Measurements from ENCODE around the gene RSRP1. TPM values are rescaled to one million over a fixed set of nuclear protein-coding genes. Genes with fewer than 3 reads are reported as not detected.

The RSRP1 gene
- total and polyA plus RNA-seq, 2 of the 8 experiments (the other 6 are each of a cell fraction or from before 2014, with no cell fraction given) = 32.9 to 59.4 TPM

DNA sequence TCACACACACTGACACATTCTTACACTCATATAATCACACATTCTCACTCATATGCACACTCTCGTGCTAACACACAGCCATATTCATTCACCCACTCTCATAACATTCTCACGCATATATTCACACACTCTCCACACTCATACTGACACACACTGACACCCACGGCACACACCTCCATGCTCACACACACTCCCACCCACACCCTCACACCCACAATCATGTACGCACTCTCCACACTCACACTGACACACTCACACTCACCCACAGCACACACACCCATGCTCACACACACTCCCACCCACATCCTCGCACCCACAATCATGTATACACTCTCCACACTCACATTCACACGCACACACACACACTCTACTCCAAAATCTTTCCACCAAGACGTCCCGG lies 53.2 kb downstream of the RSRP1 start:
- FAIRE-seq = no peak
- POLR2A ChIA-PET (ENCODE audit: partially characterized antibody) = no interaction called here
- WGBS, 2 experiments (ENCODE audit: extremely low coverage in 1 of 2, insufficient coverage in 1 of 2, insufficient read length in 1 of 2, insufficient replicate concordance in 2 of 2, low coverage in 1 of 2, low lambda C conversion rate in 2 of 2, missing lambda C conversion rate in 1 of 2) = 90 to 100% methylated on average over 6 to 8 of the region's 8 CpGs
- TF ChIP-seq GTF2F1 (IDR thresholded peaks at IDR 0.05; ENCODE audit: borderline replicate concordance, low read depth, low read length) (no peak), KDM4A (IDR thresholded peaks at IDR 0.05; ENCODE audit: low read depth, low read length, severe bottlenecking) (no peak), SUZ12 (IDR thresholded peaks at IDR 0.05; ENCODE audit: low read length) (no peak), BCL11A (IDR thresholded peaks at IDR 0.05; ENCODE audit: low read depth in 2 of 2, low read length in 2 of 2) (no peak), RAD21 (IDR thresholded peaks at IDR 0.05 in 1 of 2, conservative IDR thresholded peaks at IDR 0.05 in 1 of 2; ENCODE audit: low read depth in 2 of 2, low read length in 2 of 2) (no peak), SIN3A (conservative IDR thresholded peaks at IDR 0.05 in 1 of 2, IDR thresholded peaks at IDR 0.05 in 1 of 2; ENCODE audit: low read depth in 1 of 2, low read length in 2 of 2) (no peak), EGR1 (IDR thresholded peaks at IDR 0.05; ENCODE audit: borderline replicate concordance, low read depth, low read length) (no peak), SAP30 (IDR thresholded peaks at IDR 0.05; ENCODE audit: insufficient read depth, insufficient replicate concordance, low read length) (no peak), CBX8 (IDR thresholded peaks at IDR 0.05; ENCODE audit: borderline replicate concordance, low read depth, low read length) (no peak), ASH2L (IDR thresholded peaks at IDR 0.05; ENCODE audit: low read length) (no peak), MAFK (IDR thresholded peaks at IDR 0.05; ENCODE audit: low read depth, low read length) (no peak), RFX5 (IDR thresholded peaks at IDR 0.05; ENCODE audit: borderline replicate concordance, low read depth, low read length) (no peak), TAF7 (optimal IDR thresholded peaks at IDR 0.05; ENCODE audit: borderline replicate concordance, low read depth, low read length) (no peak)

More for the DNA sequence above, 53.2 kb downstream of the RSRP1 start:
- Histone ChIP-seq H3K18ac (ENCODE audit: extremely low read depth, low read length) (no peak overlapping the region; the same call in 1 of the 2 replicates), H2AFZ (ENCODE audit: low read length) (no peak overlapping the region), H2BK5ac (ENCODE audit: low read depth, low read length) (peak overlapping the region; percentile 71; the same call in 1 of the 2 replicates), H3K14ac (ENCODE audit: insufficient read length) (no peak overlapping the region), H2BK15ac (ENCODE audit: low read length) (peak overlapping the region; percentile 92; the same call in 1 of the 2 replicates), H4K91ac (replicated peaks; ENCODE audit: insufficient read length, low read length) (peak overlapping the region; percentile 93), H4K8ac (ENCODE audit: extremely low read depth, insufficient read depth, low read length) (no peak overlapping the region), H3K4ac (replicated peaks; ENCODE audit: insufficient read length, low read depth, low read length) (no peak overlapping the region), H3K4me2 (ENCODE audit: insufficient read depth in 1 of 2, low read depth in 2 of 2, low read length in 2 of 2) (no peak overlapping the region; a peak in 1 of 4 replicates), H2AK5ac (ENCODE audit: low read depth, low read length) (peak overlapping the region; percentile 96; the same call in 1 of the 2 replicates), H3K9me3 (ENCODE audit: insufficient read depth in 2 of 2, low read depth in 1 of 2, low read length in 1 of 2) (no peaks in the 10 kb centered on the region), H3K27me3 (replicated peaks in 1 of 4; ENCODE audit: control insufficient read depth in 3 of 4, extremely low read depth in 1 of 4, insufficient read depth in 3 of 4, low read length in 3 of 4) (no peaks in the 10 kb centered on the region), H3K36me3 (ENCODE audit: control insufficient read depth in 2 of 4, insufficient read depth in 4 of 4, low read length in 3 of 4) (no peaks in the 10 kb centered on the region), H4K5ac (ENCODE audit: insufficient read length, low read depth, low read length) (no peak overlapping the region), H2BK120ac (replicated peaks; ENCODE audit: low read depth, low read length) (no peak overlapping the region), H4K20me1 (replicated peaks in 1 of 2; ENCODE audit: control insufficient read depth in 1 of 2, insufficient read depth in 2 of 2, low read length in 2 of 2) (peaks cover 0 to 4% of the 10 kb centered on the region in 2 experiments), H3K27ac (ENCODE audit: low read depth, low read length) (no peak overlapping the region), H2BK12ac (ENCODE audit: low read depth, low read length) (peak overlapping the region; percentile 90; the same call in 1 of the 2 replicates), H3K23ac (ENCODE audit: insufficient read length) (no peak overlapping the region), H3K56ac (replicated peaks; ENCODE audit: insufficient read length, low read depth, low read length) (no peak overlapping the region), H3K23me2 (ENCODE audit: low read depth, low read length) (peaks cover 4% of the 10 kb centered on the region; the same call in 1 of the 2 replicates), H3K4me1 (replicated peaks in 1 of 4; ENCODE audit: control insufficient read depth in 3 of 4, insufficient read depth in 4 of 4, low read length in 3 of 4) (peaks cover 0 to 5% (median 4%) of the 10 kb centered on the region in 4 experiments; a peak in 3 of 7 replicates), H3K9ac (replicated peaks in 1 of 4; ENCODE audit: extremely low read depth in 1 of 4, low read depth in 3 of 4, low read length in 3 of 4) (peak overlapping the region in 1 of 4 experiments; percentile 18; a peak in 1 of 7 replicates), H3K79me2 (ENCODE audit: control insufficient read depth in 1 of 2, insufficient read depth in 2 of 2, low read length in 2 of 2) (no peaks in the 10 kb centered on the region), H2BK20ac (ENCODE audit: low read length) (peak overlapping the region; percentile 80; the same call in 1 of the 2 replicates), H3K79me1 (ENCODE audit: low read depth, low read length) (no peaks in the 10 kb centered on the region), H3K4me3 (ENCODE audit: extremely low read depth in 1 of 4, insufficient read depth in 2 of 4, low read depth in 3 of 4, low read length in 4 of 4) (no peak overlapping the region)
- no peak for DNase-seq (ENCODE audit: low read depth in 1 of 2, low spot score in 2 of 2)
- CTCF ChIA-PET (ENCODE audit: partially characterized antibody) = interaction anchor here (1.1 to 1.4 kb wide), 3 partner anchors 11 to 45 kb away, joined by 3 to 9 read pairs (median 3); no protein-coding TSS in a partner anchor
